ENCODE results near the gene SLC7A8.
"Not testable (repeated sequence)": the region's sequence is repeated elsewhere in the genome, so short reads cannot be mapped to it uniquely, and the experiment has no call there.

SLC7A8 gene

DNA sequence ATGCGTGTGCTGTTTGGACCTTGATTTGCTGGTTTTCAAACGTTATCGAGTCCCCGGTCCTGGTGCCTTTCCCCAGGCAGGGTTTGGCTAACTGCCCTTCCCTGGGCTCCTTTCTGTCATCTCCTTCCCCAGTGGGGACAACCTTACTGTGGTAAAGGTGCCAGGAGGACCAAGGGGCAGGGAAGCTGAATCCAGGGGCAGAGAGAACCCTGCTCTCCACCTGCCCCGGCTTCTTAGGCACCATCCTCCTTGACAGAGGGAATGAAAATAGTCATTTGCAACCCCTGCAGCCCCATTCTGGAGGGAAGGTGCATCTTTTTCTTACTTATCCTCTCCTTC lies 69.4 kb downstream of the SLC7A8 start:
- DNase-seq (ENCODE audit: low read depth) = no peak

DNA sequence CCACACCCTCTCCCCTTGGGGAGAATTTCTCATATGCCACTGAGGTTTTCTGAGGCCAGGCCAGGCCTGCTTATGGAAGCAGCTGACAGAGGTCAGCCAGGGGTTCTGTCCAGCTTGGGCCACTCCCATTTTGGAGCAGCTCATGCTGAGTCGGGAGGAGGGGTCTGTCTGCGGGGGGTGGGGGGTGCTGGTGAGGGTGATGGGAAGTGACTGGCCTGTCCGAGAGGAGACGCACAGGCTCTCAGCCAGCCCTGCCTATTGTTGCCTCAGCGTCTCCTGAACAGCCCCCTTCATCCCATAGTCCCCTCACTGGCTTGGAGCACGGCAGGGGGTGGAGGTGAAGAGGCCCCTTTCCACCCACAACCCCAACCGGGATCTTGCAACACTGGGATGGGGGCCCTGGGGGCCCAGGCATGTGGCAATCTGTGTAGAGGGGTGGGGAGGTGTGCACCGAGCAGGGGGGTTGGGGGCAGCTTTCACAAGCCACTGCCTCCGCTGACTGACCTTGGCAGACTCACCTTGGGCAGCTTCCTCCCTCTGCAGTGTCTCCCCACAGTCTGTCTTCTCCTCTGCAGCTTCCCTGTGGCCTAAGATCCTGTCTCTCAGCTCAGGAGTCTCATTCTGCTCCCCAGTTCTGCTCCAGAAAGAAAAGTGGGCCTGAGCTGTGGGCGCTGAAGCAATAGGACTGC lies 69.9 kb downstream of the SLC7A8 start:
- DNase-seq (ENCODE audit: low read depth) = no peak

DNA sequence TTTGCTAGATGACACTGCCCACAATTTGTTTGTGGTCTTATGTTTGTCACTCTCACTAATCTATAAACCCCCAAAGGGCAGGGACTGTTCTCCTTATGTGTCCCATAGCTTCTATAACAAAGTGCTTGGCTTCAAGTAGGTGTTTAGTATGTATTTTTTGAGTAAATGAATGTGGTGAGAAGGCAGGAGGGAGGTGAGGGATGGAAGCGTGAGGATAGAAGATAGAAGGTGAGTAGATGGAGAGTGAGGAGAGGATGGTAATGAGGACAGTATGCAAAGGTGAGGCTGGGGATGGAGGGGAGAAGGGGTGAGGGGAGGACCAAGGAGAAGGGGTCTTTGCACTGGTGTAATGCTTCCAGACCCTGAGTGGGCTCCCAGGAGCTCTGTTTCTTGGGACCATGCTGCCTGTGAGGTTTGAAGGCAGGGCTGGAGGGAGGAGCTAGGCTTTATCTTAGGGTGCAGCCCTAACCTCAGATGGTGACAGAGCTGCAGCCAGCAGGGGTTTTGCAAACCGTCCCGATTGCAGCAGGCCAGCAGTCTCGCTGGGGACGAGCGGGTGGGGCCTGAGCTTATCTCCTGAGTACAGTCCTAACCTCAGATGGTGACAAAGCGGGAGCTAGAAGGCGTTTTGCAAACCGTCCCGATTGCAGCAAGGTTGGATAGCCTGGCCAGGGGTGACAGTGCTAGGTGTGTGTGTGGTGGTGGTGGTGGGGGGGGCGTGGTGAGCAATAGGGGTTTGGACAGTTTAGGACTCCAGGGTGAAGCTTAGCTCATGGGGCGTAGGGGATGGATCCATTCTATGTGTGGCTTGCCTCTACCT lies 70.9 kb downstream of the SLC7A8 start:
- DNase-seq (ENCODE audit: low read depth) = no peak

DNA sequence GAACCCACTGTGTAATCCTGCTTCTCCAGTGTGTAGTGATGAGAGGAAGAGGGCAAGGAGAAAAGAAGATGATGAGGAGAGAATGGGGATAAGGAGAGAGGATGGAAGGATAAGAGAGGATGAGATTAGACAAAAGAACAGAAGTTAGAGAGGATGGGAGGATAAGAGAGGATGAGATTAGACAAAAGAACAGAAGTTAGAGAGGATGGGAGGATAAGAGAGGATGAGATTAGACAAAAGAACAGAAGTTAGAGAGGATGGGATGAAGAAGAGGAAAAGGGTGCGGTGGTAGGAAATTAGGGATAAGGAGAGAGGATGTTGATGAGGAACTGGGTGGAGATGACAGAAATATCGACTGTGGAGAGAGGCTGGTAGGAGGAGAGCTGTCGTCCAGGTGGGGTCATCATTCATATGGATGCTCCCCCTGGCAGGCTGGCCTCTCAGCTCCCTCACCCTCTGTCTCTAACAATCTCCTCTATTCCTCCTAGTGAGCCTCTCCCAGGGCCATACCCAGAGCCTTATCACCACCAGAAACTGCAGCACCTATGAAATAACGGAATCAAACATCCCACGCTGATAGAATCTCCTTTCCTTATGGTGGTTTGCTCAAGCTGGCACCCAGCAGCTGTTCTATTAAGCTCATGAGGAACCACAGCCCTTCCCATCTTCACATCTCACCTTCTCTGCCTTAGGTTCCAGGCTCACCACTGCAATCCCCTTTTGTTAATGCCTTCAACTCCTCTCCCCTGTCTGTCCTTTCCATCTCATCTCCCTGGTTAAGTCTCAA lies 72.7 kb downstream of the SLC7A8 start:
- no peak for DNase-seq (ENCODE audit: low read depth)

DNA sequence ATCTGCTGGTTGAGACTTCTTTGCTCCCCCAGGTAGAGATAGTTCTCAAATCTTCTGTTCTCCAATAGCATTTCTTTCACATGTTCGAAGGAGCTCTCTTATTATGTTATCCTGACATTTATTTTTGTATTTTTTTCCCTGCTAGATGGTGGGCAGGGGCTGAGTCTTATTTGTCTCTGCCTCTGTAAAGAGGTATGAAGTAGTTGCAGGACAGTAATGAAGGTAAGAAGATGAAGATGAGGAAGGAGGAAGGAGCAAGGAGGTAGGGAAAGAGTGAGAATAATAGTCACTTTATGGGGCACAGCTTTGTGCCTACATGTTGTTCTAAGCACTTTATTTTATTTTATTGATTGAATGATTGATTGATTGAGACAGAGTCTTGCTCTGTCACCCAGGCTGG lies 73.7 kb downstream of the SLC7A8 start:
- no peak for DNase-seq (ENCODE audit: low read depth)

DNA sequence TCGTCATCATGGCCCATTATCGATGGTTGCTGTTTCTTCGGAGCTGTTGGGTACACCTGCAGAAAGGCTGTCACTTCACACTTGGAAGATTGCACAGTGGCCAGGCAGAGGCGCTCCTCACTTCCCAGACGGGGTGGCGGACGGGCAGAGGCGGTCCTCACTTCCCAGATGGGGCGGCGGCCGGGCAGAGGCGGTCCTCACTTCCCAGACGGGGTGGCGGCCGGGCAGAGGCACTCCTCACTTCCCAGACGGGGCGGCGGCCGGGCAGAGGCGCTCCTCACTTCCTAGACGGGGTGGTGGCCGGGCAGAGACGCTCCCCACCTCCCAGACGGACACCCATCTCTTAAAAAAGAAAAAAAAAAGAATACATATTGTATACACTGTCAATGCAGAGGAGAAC lies 75.3 kb downstream of the SLC7A8 start:
- DNase-seq (ENCODE audit: low read depth) = not testable (repeated sequence)

DNA sequence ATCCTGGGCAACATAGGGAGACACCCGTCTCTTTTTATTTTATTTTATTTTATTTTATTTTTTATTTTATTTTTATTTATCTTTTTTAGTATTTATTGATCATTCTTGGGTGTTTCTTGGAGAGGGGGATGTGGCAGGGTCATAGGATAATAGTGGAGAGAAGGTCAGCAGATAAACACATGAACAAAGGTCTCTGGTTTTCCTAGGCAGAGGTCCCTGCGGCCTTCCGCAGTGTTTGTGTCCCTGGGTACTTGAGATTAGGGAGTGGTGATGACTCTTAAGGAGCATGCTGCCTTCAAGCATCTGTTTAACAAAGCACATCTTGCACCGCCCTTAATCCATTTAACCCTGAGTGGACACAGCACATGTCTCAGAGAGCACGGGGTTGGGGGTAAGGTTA lies 75.8 kb downstream of the SLC7A8 start:
- DNase-seq (ENCODE audit: low read depth) = not testable (repeated sequence)

DNA sequence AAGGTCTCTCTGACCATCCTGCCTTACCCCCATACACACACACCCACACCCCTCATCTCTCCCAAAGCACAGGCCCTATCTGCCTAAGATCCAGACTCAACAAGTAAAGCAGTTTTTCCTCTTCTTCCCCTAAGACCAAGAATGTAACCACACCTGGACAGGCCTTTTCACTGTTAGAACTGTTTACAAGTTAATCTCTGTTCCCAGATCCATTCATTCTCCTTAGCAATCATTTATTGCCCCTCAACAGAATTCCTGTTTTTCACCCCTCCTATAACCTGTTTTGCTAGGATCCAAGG lies 76.8 kb downstream of the SLC7A8 start:
- DNase-seq (ENCODE audit: low read depth) = no peak

DNA sequence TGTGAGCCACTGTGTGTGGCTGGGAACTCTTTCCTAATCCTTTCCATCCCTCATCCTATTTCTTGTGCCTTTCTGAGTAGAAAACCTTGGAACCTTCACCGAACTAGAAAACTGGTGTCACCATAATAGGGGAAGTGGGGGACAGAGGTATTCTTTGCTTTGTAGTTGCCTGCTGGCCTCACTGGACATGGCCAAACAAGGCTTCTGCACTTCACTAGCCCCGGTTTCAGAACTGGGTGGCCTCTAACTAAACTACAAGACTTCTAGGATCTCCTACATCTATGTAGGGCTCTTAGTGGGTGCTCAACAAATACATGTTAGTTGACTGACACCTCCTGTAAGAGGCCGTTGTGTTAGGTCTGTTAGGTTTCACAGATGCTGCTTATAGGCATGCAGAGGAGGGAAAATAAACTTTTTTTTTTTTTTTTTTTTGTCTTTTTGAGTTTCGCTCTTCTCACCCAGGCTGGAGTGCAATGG lies 78.1 kb downstream of the SLC7A8 start:
- DNase-seq (ENCODE audit: low read depth) = no peak

DNA sequence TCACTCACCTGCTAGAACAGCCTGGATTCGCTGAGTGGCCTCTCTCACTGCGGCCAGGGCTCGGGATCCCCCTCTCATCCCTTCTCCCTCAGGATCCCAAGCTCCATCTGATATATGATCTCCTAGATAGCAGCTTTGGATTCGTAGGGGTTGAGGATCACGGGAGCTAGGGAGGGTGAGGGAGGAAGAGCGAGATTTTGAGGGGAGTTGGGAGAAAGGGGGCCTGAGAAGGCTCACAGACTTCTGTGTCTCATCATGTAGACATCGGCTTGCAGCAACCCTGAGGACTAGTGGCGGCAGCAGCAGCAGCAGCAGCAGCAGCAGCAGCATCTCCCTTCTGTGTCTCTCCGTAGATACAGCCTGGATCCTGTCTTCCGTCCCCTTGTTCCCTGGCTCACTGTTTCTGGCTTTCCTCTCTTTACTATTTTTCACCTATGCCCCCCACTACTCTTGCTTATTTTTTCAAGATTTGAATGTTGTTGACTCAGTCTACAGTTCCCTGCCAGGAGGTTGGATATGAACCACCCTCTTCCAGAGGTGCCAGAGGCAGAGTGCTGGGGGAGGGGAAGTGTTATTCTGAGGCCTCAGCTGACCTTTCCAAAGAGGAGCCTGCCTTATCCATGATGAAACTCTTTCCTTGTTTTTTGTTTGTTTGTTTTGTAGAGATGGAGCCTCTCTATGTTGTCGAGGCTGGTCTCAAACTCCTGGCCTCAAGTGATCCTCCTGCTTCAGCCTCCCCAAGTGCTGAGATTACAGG lies 78.7 kb downstream of the SLC7A8 start, which contains the start of gene CIROP:
CIROP (minus strand) TSS at position 399 of the 757 bp plus-strand sequence; CDS start at position 330, 69 bp downstream.
- DNase-seq (ENCODE audit: low read depth) = no peak

DNA sequence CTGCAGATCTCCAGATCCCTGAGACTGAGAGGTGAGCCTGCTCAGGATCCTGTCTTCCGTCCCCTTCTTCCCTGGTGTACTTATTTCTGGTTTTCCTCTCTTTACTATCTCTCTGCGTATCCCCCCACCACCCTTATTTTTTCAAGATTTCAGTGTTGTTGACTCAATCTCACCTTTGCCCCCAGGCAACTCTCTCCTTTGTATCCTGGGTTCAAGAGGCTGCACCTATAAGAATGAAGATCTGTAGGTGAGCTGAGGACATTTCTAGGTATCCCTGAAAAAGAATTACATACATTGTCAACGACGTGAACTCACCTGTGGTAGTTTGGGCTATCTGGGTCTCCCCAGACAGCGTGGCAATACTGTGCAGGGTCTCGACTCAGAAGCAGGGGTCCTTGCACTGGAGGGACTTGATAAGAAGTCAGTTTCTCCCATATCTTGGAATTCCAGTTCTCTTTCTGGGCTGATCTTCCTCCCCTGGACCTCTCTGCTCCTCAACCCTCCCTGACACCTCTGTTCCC lies 79.3 kb downstream of the SLC7A8 start:
- DNase-seq (ENCODE audit: low read depth) = no peak

DNA sequence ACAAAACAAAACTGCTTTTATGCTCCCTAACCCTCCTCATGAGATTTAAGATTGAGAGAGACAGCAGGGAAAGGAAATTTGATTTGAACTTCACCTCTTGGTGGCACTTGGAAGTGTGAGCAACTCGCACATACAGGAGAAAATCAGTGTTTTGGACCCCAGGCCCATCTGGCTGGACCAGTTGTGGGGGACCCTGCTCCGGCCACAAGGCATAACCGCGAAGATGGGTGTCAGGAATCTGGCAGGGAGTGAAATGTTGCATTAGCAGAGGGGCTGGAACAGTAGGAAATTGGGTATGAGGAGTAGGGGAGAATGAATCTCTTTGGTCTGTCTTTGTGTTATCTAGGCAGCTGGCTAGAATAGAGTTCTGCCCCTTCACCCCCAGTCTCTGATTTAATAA lies 79.9 kb downstream of the SLC7A8 start:
- DNase-seq (ENCODE audit: low read depth) = no peak

DNA sequence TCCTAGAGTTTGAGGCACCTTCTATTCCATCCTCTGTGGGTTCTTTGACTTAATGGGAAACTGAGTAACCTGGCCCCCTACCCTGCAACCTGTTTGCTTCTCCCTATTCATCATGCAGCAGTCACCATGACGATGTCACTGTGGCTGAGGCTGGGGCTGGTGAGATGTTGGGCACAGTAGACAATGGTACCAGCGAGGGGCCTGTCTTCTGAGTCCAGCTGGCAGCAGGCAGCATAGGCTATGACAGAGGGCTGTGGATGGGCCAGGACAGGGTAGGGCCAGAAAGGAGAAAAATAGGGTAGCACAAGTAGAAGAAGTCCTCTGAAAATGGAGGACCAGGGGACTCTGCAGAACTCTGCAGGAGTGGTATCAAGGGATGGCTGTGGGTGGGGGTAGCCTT lies 80.7 kb downstream of the SLC7A8 start:
- DNase-seq (ENCODE audit: low read depth) = no peak

DNA sequence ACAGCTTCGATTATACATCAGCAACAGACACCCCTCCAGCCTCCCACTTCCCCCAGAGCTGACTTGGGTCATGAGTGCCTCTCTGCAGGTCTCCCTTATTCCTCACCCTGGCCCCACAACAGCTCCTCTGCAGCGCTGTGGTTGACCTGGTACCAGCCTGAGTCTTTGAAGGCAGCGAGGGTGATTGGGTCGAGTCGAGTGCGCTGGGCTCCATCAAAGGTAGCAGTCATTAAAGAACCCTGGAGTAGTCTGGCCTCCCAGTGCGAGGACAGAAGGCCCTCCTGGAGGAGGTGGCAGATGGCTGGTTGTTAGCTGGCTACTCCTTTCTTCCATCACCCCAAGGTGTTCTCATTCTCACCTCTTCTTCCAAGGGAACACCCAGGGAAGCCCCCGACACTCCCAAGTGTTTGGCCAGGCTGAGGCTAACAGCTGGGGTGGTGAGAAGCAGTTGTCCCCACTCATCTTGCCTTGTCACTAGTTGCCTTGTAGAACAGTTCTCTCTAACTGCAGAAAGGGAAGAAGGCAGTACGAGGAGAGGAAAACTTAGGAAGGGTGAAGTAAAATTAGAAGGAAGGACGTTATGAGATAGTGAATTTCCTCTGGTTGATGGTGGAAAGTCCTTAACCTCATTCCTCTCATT lies 81.4 kb downstream of the SLC7A8 start:
- no peak for DNase-seq (ENCODE audit: low read depth)

DNA sequence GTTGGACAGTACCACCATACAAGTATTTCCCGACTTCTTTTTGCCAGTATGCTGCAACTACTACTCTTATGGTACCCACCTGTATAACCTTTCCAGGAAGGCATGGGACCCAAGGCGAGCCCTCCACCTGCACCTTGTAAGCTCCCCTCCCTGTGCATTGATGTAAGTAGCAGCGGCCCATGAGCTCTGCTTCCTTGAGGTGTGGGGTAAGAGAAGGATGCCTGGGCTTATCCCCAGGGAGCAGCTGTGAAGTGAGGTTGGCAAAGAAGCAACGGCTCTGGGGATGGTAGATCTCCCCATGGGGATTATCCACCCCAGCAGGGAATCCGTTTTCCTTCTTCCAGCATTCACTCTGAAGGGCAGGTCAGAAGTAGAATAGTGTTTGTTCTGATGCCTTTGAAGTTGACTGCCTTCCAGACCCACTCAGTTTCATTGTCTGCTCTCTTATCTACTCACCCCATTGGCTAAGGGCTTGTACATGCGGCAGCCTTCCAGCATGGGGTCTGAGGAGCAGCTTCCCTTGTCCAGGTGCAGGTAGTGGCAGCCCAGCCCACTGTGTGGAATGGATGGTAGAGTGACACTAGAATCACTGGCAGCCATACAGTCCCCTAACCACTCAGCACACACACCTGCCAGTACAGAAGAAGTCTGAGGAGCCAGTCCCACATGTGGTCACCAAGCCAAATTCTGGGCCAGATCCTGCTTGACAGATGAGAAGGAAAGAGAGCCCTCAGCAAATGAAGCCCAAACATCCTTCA lies 82.1 kb downstream of the SLC7A8 start:
- DNase-seq (ENCODE audit: low read depth) = no peak

DNA sequence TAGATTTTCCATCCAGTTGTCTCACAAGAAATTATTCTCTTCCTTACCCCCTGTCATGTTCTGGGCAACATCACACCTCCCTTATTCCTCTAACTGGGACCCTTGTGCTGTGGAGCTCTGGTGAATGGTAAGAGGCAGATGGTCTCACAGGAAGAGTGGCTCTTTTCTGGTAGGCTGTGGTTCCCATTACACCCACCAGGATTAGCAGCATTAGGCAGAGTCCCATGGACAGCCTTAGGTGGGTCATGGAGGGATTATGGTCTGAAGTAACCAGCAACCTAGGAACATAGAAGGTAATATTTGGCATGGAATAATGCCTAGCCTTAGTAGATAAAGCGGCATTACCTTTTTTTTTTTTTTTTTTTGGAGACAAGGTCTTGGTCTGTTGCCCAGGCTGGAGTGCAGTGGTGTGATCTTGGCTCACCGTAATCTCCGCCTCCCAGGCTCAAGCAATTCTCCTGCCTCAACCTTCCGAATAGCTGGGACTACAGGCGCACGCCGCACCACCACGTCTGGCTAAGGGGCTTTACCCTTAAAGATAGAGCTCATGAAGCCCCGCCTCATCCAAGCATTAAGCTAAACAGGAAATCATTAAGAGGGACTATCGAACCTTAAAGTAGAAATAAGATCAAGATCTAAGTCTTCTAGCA lies 84.1 kb downstream of the SLC7A8 start:
- no peak for DNase-seq (ENCODE audit: low read depth)

DNA sequence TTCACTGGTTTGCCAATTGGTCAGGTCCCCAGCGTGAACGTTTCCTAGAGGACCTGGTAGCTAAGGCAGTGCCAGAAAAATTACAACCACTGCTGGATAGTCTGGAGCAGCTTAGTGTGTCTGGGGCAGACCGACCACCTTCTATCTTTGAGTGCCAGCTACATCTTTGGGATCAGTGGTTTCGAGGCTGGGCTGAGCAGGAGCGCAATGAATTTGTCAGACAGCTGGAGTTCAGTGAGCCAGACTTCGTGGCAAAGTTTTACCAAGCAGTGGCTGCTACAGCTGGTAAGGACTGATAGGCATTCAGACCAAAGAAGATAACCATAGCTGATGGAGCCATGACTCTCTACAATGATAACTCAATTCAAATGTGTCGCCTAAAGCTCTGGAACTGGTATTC lies 85.7 kb downstream of the SLC7A8 start:
- DNase-seq (ENCODE audit: low read depth) = no peak

DNA sequence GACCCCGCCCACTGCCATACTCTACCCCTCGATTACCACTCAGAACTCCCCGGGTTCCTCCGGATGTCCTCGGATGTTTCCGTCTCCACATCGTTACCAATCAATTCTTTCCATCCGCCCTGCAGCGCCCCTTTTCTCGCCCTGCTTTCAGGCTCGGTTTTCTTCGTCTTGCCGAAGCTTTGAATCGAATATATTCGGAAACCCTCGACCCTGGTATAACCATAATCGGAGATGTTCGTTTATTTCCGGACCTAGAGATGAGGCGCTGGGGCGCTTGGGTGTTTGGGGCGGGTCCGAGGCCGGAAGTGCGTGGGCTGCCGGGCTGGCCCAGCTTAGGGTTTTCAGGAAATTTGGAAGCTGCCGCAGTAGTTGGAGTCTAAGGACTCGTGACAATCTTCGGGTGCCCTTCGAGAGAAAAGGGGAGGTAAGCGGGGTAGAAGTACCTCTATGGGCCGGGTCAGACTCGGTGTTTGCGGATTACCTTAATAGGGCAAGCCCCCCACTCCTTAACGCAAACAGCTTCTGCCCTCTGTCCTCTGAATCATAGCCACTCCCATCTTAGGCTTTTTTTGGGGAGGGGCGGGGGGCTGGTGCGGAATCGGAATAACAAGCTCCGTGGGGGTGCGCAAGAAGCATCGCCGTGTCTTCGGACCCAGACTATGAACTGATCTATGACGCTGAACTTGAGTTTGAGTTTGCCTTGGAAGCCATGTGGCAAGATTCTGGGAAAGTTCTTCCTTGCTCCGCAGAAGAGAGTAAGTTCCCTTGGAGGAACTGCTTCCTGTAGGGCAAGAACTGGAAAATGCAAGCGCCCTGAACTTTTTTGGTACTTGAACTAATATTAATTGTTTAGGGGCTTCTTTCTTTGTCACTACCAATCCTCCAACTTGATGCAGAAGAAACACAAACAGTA lies 88.0 kb downstream of the SLC7A8 start, which contains the start of gene C14orf119:
C14orf119 (plus strand) TSS at position 310 of the 913 bp plus-strand sequence. CDS start 2,154 bp downstream, outside the sequence.
- DNase-seq (ENCODE audit: low read depth) = peak; percentile 100

DNA sequence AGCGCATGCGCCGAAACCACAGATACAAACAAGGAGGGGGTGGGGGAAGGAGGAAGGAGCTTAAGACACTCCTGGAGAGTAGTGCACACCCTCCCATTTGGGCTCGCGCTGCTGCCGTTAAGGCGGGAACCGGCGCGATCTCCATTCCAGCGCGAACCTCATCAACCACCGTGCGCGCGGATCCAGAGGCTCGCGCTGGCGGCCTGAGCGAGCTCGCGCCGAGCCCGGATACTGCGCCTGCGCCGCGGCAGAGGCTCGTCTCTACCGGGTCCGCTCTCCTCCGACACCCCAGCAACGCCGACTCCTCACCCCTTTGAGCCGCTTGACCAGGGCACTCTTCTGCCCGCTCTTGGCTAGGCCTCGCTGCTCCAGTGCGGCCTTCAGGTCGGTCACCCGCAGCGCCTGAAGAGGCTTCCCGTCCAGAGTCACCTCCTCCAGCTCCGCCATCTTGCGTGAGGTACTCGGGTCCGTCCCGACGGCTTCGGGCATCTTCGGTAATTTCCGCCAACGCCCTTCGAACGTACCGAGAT lies 88.7 kb downstream of the SLC7A8 start, which contains the start of gene ACIN1:
ACIN1 (minus strand) TSS at position 471 of the 530 bp plus-strand sequence; CDS start at position 447, 24 bp downstream.
- no peak for DNase-seq (ENCODE audit: low read depth)
